Measurements from ENCODE around the gene GALNT14.
"Not testable (repeated sequence)": the region's sequence is repeated elsewhere in the genome, so short reads cannot be mapped to it uniquely, and the experiment has no call there.

GALNT14 gene

DNA sequence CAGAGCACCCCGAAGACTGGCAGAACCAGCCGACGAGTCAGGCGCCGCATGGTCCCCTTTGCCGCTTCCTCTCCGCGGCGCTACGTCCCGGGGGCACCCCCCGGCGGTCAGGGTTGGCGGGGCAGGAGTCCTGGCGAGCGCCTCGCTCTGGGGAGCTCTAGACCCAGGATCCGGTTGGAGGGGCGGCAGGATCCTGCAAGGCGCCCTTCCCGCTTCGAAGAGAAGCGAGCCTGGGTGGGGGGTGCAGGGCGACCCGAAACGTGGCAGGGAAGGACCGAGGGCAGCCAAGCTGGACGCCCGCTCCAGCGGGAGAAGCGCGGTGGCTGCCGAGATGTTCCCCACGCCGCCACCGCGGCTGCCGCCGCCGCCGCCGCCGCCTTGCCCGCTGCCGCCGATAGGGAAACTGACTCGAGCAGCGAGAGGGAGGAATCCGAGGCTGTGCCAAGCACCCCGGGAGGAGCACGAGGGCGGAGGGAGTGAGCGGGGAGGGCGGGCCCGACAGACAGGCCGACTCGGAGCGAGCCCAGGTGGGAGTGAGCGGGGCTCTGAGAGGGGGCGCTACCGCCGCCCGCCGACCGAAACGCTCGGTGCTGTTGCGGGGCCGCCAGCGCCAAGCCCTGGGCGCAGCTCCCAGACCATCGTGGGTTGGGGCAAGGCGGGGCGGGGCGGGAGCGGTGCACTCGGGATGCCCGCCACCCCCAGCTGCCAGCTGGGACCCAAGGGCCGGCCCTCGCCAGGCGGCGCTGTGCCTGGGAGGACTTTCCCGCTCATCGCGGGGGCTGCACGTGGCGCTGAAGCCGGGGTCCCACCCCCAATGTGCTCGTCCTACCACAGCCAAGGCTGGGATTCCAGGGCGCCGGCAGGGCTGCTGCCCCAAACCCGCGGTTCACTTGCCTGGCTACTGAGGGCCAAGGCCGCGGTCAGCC is at the start of gene GALNT14:
Gene GALNT14 (minus strand): TSS at position 404 of the 926 bp plus-strand sequence. CDS start 354 bp downstream, at position 50.
- no peak for FAIRE-seq

DNA sequence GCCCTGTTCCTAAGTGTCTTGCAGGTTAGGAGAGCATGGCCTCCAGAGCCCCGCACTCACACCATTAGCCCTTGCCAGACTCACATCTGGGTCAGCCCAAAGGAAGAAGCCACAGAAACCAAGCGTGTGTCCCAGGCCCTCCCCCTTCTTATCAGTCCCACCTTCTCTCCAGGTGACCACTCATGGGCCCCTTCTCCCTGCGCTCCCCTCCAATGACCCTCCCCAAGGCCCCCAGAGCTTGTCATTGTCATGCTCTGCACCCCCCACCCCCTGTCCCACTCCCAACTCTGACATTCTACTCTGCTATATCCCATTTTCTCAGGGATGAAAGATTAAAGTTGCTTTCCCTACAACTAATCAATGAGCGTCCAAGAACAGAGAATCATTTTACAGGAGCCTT is 48.9 kb upstream of the GALNT14 start:
- FAIRE-seq = no peak

- not testable (repeated sequence) for FAIRE-seq
Measured at GRCh38 chr2:31183973-31184372, 45.7 kb upstream of the GALNT14 start.

- no peak for FAIRE-seq
Measured at GRCh38 chr2:31176742-31177141, 38.5 kb upstream of the GALNT14 start.

DNA sequence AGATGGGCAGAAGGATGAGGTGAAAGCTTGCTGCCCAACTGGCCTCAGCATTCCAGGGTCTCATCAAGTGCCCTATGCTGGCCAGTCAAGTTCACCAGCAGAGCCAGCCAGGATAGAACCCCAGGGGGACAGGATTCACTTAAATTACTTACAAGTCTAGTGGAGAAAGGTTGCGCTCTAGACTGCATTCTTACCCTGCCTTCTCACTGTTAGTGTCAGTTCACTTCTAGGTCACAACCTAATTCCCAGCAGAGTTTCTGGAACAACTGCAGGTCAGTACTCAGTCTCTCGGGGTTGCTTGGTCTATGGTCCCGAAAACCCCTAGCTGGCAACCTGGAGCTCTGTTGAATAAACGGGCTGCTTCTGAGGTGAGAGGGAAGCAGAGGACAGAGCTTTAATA is 32.9 kb upstream of the GALNT14 start:
- no peak for FAIRE-seq

- no peak for FAIRE-seq
Measured at GRCh38 chr2:31170071-31170698, 31.9 kb upstream of the GALNT14 start.

DNA sequence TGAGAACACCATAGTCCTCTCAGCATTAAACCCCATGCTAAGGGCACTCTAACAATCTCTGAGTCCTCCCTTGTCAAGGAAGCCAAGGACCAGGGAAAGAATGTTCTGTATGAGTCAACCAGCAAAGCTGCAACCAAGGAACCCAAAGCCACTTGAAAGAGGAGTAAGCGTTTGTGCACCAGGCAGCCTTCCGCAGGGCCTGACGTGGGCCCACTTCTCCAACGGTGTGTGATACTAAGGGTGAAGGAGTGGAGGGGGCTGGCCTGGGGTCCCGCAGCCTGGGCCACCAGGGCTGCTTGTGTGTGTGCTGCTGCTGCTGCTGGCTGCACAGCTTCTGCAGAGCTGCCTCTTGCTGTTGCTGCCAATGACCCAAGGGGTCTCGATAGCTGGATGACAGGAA is 30.1 kb upstream of the GALNT14 start:
- no peak for FAIRE-seq

DNA sequence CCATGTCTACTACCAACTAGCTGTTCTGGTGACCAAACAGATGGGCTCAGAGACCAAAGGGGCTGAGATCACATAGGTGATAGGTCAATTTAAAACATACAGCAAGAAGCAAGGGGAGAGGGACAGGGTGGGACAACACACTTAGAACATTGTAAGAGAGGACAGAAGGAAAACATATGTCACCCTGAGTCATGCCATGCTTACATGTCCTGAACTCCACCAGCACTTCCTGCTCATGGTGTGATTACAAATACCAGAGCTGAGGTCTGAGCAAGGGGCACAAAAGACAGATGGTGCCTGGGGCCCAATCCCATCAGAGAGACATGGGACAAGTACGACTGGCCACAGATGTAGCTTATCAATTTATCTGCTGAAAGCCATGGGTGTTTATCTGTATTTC is 28.7 kb upstream of the GALNT14 start:
- no peak for FAIRE-seq

DNA sequence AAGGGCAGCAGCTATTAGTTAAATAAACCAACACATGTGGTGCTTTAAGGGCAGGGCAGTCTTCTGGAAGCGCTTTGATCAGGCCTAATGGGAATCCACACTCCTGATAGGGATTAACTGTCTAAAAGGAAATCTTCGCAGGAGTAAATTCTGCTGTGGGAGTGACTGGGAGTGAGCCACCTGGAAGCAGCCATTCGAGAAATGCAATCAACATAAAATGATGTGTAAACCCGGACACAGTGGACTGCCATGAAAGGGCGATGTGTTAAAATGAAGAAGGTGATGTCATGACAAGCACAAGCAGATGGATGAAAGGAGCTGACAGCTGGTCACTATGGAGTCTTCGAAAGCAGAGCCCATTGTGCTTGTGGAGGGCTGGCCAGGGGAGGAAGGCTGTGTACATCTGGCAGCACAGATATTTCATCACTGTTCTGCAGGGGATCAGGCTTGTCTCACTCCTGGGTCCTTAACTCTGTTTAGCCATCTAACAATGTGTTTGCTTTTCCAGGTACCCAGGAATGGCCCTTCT is 24.8 kb upstream of the GALNT14 start:
- no peak for FAIRE-seq

- FAIRE-seq = no peak
Measured at GRCh38 chr2:31161637-31162036, 23.4 kb upstream of the GALNT14 start.

- no peak for FAIRE-seq
Measured at GRCh38 chr2:31151501-31151900, 13.3 kb upstream of the GALNT14 start.

- FAIRE-seq = no peak
Measured at GRCh38 chr2:31150120-31150670, 12.0 kb upstream of the GALNT14 start.

GRCh38 chr2:31148514-31148913 is 10.3 kb upstream of the GALNT14 start:
- FAIRE-seq = no peak

GRCh38 chr2:31147645-31148044 is 9.4 kb upstream of the GALNT14 start:
- FAIRE-seq = no peak

DNA sequence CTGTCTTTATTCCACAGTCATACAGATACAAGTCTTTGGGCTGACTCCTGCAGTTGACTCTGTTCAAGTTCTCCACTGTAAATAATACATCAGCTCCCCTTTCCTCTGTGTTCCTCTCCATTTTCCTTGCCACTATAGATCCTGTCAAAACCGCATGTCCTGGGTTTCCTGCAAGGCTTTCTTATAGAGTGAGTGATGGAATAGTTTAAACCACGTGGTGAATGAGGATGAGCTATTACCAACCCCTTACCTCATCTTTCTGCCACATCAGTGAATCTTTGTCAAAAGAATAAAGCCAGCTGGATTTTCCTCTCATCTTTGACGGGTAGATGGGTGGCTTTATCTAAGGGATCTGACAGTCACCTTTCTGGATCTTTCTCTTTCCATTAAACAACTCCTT is 3.9 kb upstream of the GALNT14 start:
- no peak for FAIRE-seq

GRCh38 chr2:31141443-31142085 is 3.3 kb upstream of the GALNT14 start:
- no peak for FAIRE-seq

DNA sequence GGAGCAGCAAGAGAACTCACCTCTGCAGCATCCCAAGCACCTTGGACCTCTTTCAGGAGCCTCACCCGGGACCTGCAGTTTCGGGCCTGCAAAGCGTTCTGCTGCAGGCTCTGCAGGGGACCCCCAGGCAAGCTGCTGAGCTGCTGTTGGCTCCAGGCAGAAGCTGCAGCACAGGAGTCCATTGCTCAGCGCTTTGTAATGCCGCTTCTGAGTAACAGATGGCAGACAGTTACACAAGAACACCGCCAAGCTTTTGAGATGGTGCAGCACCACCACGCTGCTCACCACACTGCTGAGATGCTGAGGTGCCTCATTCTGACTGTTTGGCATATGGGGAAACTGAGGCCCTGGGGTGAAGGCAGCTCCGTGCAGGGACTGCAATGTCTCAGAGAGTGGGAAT is 1.9 kb upstream of the GALNT14 start:
- FAIRE-seq = no peak

- FAIRE-seq = no peak
Measured at GRCh38 chr2:31139671-31140070, 1.4 kb upstream of the GALNT14 start.

- FAIRE-seq = no peak
Measured at GRCh38 chr2:31137211-31138036, 816 bp downstream of the GALNT14 start.

GRCh38 chr2:31136732-31137131 is 1.5 kb downstream of the GALNT14 start:
- no peak for FAIRE-seq

GRCh38 chr2:31136000-31136399 is 2.2 kb downstream of the GALNT14 start:
- no peak for FAIRE-seq

- no peak for FAIRE-seq
Measured at GRCh38 chr2:31134480-31134879, 3.8 kb downstream of the GALNT14 start.
